ENCODE results near the gene CHD9.

DNA sequence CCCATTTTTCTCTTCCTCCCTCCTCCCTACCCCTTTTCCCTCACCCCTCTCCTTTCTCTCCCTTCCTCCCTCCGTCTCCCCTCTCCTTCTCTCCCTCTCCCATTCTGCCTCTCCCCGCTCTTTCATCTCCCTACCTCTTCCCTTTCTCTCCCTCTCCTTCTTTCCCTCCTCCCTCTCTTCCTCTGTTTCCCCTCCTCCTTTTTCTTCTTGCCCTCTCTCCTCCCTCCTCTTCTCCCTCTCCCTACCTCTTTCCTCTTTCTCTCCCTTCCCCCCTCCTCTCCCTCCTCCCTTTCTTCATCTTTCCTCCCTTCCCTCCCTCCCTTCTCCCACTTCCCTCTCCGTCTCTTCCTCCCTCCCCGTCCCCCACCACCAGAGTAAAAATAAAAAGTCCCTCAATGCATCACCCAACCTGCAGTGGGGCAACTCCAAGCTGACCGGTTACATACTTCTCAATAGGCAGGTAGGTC is 12.5 kb upstream of the CHD9 start:
- TF ChIP-seq, protein P1, sequence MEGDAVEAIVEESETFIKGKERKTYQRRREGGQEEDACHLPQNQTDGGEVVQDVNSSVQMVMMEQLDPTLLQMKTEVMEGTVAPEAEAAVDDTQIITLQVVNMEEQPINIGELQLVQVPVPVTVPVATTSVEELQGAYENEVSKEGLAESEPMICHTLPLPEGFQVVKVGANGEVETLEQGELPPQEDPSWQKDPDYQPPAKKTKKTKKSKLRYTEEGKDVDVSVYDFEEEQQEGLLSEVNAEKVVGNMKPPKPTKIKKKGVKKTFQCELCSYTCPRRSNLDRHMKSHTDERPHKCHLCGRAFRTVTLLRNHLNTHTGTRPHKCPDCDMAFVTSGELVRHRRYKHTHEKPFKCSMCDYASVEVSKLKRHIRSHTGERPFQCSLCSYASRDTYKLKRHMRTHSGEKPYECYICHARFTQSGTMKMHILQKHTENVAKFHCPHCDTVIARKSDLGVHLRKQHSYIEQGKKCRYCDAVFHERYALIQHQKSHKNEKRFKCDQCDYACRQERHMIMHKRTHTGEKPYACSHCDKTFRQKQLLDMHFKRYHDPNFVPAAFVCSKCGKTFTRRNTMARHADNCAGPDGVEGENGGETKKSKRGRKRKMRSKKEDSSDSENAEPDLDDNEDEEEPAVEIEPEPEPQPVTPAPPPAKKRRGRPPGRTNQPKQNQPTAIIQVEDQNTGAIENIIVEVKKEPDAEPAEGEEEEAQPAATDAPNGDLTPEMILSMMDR (IDR thresholded peaks at IDR 0.05) = no peak
- no peak for TF ChIP-seq POLR2A (IDR thresholded peaks at IDR 0.05)
